Stomach smooth muscle (tissue), 2 donors: ENCODE measurements around the gene NUFIP2.
"Not testable (repeated sequence)": the region's sequence is repeated elsewhere in the genome, so short reads cannot be mapped to it uniquely, and the experiment has no call there.

Experiments used
- H3K27ac ChIP-seq: one replicate; pipeline ENCODE4 v1.7.0; 2013; ENCODE audit warnings: mild to moderate bottlenecking, low read length, inconsistent platforms
- H3K27me3 ChIP-seq, 2 donors: one replicate each; pipeline ENCODE4 v1.7.0; 2013; ENCODE audit warnings: low read length in 2 of 2; ENCODE audit not compliant: insufficient read depth in 2 of 2, control insufficient read depth in 1 of 2
- H3K36me3 ChIP-seq, 2 donors: one replicate each; pipeline ENCODE4 v1.7.0; 2013; ENCODE audit warnings: low read length in 2 of 2; ENCODE audit not compliant: control insufficient read depth in 2 of 2, insufficient read depth in 2 of 2
- H3K4me1 ChIP-seq: one replicate; pipeline ENCODE4 v1.7.0; 2013; ENCODE audit warnings: low read length; ENCODE audit not compliant: control insufficient read depth, insufficient read depth
- H3K4me3 ChIP-seq, 2 donors: one replicate each; pipeline ENCODE4 v1.7.0; 2013; ENCODE audit warnings: low read length in 2 of 2
- H3K9ac ChIP-seq, 2 donors: one replicate each; pipeline ENCODE4 v1.7.0; 2013; ENCODE audit warnings: low read length in 2 of 2, mild to moderate bottlenecking in 1 of 2
- H3K9me3 ChIP-seq, 2 donors: one replicate each; pipeline ENCODE4 v1.7.0; 2013; ENCODE audit warnings: low read length in 2 of 2; ENCODE audit not compliant: control insufficient read depth in 2 of 2
- donor health status: healthy.
- donor health status: Pancreatic carcinoma.

NUFIP2 gene

DNA sequence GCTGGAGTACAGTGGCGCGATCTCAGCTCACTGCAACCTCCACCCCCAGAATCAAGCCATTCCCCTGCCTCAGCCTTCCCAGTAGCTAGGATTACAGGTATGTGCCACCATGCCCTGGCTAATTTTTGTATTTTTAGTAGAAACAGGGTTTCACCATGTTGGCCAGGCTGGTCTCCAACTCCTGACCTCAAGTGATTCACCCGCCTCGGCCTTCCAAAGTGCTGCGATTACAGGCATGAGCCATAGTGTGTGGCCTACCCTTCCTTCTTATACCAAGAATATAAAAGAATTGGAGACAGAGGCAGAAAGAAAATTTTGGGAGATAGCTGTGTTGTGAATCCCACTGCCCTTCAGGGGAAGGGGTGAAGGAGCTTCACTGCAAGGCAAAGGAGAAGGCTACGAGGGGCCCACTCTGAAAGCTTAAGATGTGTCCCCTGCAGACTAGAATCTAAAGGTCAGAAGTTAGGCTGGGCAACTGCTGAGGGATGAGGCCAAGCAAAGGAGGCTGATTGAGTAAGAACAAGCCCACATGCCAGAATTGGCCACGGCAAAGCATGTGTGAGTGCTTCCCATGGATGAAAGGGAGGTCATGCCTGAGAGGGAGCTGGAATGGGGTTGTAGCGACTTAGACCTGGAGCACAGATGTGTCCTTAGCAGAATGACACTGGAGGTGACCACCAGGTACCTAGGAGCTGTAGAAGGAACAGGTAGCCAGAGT, 55.7 kb downstream of the NUFIP2 start:
- H3K36me3 ChIP-seq = no peaks in the 10 kb centered on the region
- H3K9ac ChIP-seq = no peak overlapping the region
- H3K27ac ChIP-seq = no peak overlapping the region
- H3K9me3 ChIP-seq = no peaks in the 10 kb centered on the region
- H3K4me3 ChIP-seq = no peak overlapping the region
- H3K27me3 ChIP-seq = no peaks in the 10 kb centered on the region
- H3K4me1 ChIP-seq = peaks cover 4% of the 10 kb centered on the region

DNA sequence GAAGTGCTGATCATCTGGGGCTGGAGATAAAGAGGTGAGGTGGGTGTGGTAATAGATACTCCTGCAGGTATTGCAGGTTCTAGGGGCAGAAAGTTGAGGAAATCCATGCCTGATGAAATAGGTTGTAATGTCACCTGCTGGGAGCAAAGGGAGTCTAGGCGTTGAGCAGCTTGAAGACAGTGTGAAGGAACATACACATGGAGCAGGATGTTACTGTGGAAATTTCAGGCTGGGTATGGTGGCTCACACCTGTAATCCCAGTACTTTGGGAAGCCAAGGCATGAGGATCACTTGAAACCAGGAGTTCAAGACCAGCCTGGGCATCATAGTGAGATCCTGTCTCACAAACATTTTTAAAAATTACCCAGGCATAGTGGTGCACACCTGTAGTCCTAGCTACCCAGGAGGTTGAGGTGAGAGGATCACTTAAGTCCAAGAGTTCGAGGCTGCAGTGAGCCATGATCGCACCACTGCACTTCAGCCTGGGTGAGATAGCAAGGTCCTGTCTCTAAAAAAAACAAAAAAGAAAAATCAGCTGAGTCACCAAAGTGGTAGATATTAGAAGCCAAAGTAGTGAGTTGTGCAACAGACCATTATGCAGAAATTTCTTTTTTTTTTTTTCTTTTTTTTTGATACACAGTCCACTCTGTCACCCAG, 56.3 kb downstream of the NUFIP2 start:
- Histone ChIP-seq H3K36me3 (no peaks in the 10 kb centered on the region), H3K9ac (no peak overlapping the region), H3K9me3 (no peaks in the 10 kb centered on the region), H3K4me3 (no peak overlapping the region), H3K4me1 (peaks cover 4% of the 10 kb centered on the region), H3K27ac (no peak overlapping the region), H3K27me3 (no peaks in the 10 kb centered on the region)

DNA sequence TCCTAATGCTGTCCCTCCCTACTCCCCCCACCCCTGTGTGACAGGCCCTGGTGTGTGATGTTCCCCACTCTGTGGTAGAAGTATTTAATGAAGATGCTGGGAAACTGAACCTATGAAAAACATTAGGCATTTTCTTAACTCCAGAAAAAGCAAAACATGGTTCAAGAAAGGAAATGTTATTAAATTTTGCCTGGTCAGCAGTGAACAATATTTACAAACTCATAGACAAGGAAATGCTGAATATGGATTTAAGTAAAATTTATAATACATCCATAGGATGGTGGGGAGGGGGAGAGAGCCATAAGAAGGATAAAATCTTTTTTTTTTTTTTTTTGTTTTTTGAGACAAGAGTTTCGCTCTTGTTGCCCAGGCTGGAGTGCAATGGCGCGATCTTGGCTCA, 58.0 kb downstream of the NUFIP2 start:
- no peaks in the 10 kb centered on the region for H3K9me3 ChIP-seq
- H3K27me3 ChIP-seq = no peaks in the 10 kb centered on the region
- no peaks in the 10 kb centered on the region for H3K36me3 ChIP-seq
- no peak overlapping the region for H3K9ac ChIP-seq
- H3K4me1 ChIP-seq = no peaks in the 10 kb centered on the region
- H3K4me3 ChIP-seq = no peak overlapping the region
- no peak overlapping the region for H3K27ac ChIP-seq

DNA sequence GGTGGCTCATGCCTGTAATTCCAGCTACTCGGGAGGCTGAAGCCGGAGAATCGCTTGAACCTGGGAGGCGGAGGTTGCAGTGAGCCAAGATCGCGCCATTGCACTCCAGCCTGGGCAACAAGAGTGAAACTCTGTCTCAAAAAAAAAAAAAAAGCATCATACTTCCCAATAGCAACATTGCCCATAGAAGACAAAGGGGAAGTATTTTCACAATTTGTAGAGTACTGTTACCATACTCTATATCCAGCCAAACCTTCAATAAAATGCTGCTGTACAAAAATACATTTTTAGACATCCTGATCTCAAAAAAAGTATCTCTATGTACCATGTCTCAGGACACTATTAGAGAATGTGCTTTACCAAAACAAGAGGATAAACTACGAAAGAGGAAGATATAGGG, 59.0 kb downstream of the NUFIP2 start:
- H3K27ac ChIP-seq, H3K9ac ChIP-seq, H3K4me1 ChIP-seq, H3K4me3 ChIP-seq, H3K9me3 ChIP-seq, H3K36me3 ChIP-seq, H3K27me3 ChIP-seq: not testable (repeated sequence)

DNA sequence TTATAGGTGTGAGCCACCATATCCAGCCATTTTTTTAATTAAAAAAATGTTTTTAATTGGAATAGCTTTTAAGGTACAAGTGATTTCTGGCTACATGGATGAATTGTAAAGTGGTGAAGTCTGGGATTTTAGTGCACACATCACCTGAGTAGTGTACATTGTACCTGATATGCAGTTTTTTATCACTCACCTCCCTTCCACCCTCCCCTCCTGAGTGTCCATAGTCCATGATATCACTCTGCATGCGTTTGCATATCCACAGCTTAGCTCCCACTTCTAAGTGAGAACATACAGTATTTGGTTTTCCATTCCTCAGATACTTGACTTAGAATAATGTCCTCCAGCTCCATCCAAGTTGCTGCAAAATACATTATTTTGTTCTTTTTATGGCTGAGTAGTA, 60.6 kb downstream of the NUFIP2 start:
- H3K27ac ChIP-seq = no peak overlapping the region
- no peaks in the 10 kb centered on the region for H3K9me3 ChIP-seq
- H3K9ac ChIP-seq = no peak overlapping the region
- no peaks in the 10 kb centered on the region for H3K4me1 ChIP-seq
- no peaks in the 10 kb centered on the region for H3K27me3 ChIP-seq
- no peak overlapping the region for H3K4me3 ChIP-seq
- H3K36me3 ChIP-seq = no peaks in the 10 kb centered on the region

DNA sequence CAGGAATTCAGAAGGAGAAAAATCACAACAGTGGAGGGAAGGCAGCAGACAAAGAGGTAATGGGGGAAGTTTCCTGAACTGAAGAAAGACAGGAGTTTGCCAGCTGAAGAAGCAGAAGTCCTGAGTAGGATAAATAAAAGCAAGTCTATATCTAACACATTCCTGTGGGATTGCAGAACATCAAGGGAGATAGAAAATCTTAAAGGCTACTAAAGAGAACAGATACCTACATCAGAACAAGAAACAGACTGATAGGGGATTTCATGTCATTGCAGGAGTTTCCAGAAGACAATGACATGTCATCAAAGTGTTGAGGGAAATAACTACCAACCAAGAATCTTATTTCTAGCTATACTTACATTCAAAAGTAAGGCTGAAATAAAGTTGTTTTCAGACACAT, 68.6 kb downstream of the NUFIP2 start:
- Histone ChIP-seq H3K27ac (no peak overlapping the region), H3K36me3 (no peaks in the 10 kb centered on the region), H3K27me3 (no peaks in the 10 kb centered on the region), H3K4me1 (no peaks in the 10 kb centered on the region), H3K9ac (no peak overlapping the region), H3K9me3 (no peaks in the 10 kb centered on the region), H3K4me3 (no peak overlapping the region)

DNA sequence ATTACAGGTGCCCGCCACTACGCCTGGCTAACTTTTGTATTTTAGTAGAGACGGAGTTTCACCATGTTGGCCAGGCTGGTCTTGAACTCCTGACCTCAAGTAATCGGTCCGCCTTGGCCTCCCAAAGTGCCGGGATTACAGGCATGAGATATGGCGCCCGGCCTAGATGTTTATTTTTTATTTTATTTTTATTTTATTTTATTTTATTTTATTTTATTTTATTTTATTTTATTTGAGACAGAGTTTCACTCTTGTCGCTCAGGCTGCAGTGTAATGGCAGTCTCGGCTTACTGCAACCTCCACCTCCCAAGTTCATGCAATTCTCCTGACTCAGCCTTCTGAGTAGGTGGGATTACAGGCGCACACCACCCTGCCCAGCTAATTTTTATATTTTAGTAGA, 72.6 kb downstream of the NUFIP2 start:
- not testable (repeated sequence) for H3K4me3 ChIP-seq, H3K4me1 ChIP-seq, H3K9me3 ChIP-seq, H3K9ac ChIP-seq, H3K27me3 ChIP-seq, H3K36me3 ChIP-seq, H3K27ac ChIP-seq

DNA sequence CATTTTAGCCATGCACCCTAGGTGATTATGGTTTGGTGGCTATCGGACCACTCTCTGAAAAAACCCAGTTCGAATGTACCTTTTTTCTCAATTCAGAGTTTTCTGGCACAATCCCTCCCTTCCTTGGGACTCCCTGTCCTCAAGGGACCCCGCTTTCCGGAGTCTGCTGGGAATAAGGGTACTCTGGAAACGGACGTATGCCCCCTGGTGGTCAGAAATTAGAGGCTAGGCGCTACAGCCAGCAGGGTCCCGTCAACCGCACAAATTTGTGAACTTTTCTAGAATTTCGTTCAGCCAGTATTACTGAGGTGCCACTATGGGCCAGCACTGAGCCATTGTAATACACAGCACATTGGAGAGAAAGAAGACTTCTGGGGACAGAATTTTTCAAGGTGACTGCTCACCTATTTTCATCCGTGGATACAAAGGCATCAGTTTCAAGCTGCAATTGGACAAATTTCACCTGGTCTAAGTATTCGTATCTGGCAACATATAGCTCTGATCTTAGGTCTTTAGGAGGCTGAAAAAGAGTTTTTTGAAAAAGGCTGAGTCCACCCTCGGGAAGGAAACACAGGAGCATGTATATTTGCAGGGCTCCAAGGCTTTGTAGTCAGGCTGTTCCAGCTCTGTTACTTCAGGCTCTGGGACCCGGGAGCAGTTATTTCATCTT, 74.4 kb downstream of the NUFIP2 start:
- Histone ChIP-seq H3K9ac (no peak overlapping the region), H3K9me3 (no peaks in the 10 kb centered on the region), H3K4me1 (peaks cover 8% of the 10 kb centered on the region), H3K27ac (no peak overlapping the region), H3K27me3 (no peaks in the 10 kb centered on the region), H3K36me3 (no peaks in the 10 kb centered on the region), H3K4me3 (peak overlapping the region; percentile 9 to 44)

DNA sequence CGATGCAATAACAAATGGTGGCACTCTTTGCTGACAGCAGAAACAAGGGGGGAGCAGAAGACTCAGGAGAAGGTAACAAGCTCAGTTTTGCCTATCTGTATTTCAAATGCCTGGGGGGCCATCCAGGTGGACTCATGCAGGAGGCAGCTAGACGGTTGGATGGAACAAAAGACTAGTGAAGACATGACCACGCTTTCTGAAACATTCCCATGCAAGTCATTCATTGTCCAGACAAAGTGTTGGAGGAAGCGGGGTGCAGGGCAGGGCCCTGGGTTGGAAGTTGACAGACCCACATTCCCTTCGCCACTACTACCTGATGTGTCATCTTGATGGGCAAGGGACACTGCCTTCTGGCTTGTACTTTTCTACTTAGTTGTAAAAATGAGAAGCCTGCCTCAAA, 77.1 kb downstream of the NUFIP2 start:
- H3K27me3 ChIP-seq = no peaks in the 10 kb centered on the region
- no peak overlapping the region for H3K27ac ChIP-seq
- H3K4me1 ChIP-seq = peaks cover 8% of the 10 kb centered on the region
- H3K9me3 ChIP-seq = no peaks in the 10 kb centered on the region
- H3K4me3 ChIP-seq = no peak overlapping the region
- no peaks in the 10 kb centered on the region for H3K36me3 ChIP-seq
- no peak overlapping the region for H3K9ac ChIP-seq

DNA sequence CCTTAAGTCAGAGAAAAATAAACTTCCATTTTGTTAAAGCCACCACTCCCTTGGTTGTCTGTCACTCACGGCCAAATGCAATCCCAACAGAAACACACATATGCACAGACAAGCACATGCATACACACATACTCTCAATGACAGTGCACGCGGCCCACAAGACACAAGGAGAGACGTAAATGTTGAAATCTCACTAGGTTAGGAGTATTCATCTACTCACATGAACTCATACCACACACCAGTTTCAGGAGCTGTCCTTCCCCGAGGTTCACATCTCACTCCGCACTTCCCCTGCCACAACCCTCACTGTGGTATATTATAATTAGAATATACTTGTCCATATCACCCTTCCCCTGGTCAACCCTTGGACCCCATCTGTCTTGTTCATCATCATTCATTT, 77.8 kb downstream of the NUFIP2 start:
- no peaks in the 10 kb centered on the region for H3K36me3 ChIP-seq
- no peak overlapping the region for H3K4me3 ChIP-seq
- H3K27me3 ChIP-seq = no peaks in the 10 kb centered on the region
- no peak overlapping the region for H3K9ac ChIP-seq
- H3K4me1 ChIP-seq = peaks cover 8% of the 10 kb centered on the region
- no peaks in the 10 kb centered on the region for H3K9me3 ChIP-seq
- H3K27ac ChIP-seq = no peak overlapping the region

DNA sequence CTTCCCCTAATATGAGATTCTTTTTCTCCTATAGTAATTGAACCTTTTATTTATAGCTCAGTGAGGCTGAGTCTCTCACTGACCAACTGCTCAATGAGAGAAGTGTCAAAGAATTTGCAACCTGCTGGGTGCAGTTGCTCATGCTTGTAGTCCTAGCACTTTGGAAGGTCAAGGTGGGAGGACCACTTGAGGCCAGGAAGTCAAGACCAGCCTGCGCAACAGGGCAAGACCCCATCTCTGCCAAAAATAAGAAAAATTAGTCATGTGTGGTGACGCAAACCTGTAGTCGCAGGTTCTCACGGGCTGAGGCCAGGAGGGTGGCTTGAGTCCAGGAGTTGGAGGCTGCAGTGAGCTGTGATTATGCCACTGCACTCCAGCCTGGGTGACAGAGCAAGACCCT, 78.2 kb downstream of the NUFIP2 start:
- no peak overlapping the region for H3K27ac ChIP-seq

More for the DNA sequence above, 78.2 kb downstream of the NUFIP2 start:
- H3K4me1 ChIP-seq = peaks cover 8% of the 10 kb centered on the region
- no peaks in the 10 kb centered on the region for H3K36me3 ChIP-seq
- no peaks in the 10 kb centered on the region for H3K9me3 ChIP-seq
- H3K4me3 ChIP-seq = no peak overlapping the region
- no peak overlapping the region for H3K9ac ChIP-seq
- no peaks in the 10 kb centered on the region for H3K27me3 ChIP-seq
